NK-92 treated with Interleukin-12 subunit alpha and Interleukin-12 subunit beta, amount 100 ng/mL, for 24 hours (cell line): ENCODE measurements around the gene COL2A1.

Source experiments
- DNase-seq: peaks from one replicate; lab custom pipeline; 2025; lab: John Stamatoyannopoulos, UW

Gene COL2A1

DNA sequence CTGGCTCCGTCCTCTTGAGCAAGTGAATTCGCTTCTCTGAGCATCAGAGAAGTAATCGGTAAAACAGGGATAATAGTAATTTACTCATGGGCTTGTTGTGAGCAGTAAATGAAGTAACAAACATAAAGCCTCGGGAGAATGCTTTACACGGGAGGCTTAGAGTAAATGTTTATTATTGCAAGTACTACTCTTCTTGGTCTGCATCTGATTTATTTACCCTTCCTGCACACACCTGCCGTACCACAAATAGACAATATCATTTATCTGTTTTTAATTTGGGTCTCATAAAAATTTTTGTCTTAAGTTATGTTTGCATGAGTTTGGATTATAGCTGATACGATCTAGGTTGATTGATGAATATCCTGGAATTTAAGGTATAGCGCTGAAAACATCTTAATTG is 7.8 kb upstream of the COL2A1 start:
- no peak for DNase-seq

DNA sequence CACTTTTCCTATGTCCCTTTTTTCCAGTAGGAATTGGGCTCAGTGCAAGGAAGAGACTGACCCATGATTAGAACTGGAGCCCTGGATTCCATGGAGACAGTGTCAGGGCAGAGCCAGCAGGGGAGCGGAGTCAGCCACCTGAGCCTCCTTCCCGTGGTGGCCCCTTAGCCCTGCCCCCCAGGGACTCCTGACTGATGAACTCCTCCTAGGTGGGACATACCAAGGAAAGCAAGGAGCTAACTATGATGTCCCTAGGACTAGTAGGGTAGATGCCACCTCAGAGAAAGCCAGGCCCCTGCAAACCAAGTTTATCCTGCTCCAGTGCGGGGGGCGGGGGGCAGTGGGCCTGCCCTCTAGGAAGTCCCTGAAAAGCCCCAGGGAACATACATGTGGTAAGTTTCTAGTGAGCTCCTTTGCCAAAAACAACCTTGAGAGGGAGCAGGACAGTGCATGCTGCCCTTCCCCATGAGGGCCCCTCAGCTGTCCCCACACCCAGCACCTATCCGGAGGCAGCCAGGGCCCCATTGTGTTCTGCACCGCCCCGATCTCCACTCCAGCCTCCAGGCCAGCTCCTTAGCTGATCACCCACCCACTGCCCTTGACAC is 6.2 kb upstream of the COL2A1 start:
- no peak for DNase-seq

DNA sequence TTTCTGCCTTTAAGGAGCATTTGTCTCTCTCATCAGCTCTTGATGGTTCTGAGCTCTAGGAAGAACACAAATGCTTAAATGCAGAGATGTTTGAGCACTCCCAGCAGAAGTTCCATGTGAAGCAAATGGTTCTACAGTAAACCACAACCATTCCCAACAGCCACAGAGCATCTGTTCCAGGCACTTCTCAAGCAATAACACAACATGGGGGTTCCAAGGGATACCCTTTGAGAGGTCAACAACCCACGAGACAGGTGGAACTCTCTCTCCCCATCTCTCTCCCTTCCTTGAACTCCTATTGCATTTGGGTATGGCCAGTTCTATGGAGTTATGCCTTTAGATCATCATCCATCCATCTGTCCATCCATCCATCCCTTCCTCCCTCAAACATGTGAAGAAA is 5.2 kb upstream of the COL2A1 start:
- no peak for DNase-seq

GRCh38 chr12:48008950-48009349 is 4.7 kb upstream of the COL2A1 start:
- DNase-seq: no peak

- no peak for DNase-seq
Measured at GRCh38 chr12:48008349-48008748, 4.1 kb upstream of the COL2A1 start.

DNA sequence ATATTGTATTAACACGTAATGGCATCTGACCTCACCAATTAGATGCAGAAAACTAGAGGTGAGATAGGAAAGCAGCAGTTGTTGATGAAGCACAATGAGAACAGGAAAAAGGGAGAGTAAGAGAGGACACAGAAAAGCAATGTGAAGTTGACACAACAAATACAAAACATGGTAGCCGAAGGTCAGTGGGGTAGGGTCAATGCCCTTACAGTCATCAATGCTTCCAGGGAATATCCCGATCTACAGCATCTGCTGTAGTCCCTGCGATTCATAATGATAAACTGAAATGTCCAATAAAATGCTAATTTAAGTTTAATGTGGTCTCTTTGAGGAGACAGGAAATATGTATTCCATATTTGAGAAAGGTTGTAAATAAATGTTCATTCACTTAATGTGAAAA is 2.9 kb upstream of the COL2A1 start:
- DNase-seq: no peak

DNA sequence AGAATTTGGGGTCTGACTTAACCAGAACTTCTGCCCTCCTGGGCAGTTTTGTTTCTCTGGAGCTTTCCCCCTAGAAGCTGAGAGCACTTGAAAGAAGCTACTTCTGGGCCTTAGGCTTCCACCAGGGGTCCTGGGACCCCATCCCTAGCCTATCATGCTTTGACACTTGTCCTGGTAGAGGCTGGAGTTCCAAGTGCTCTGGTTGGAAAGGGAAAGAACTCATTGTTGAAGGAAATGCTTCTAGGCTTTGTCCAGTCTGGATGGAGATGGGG is 1.4 kb upstream of the COL2A1 start:
- no peak for DNase-seq

- DNase-seq: no peak
Measured at GRCh38 chr12:48005001-48005749, 899 bp upstream of the COL2A1 start.

GRCh38 chr12:48003226-48004052 is 837 bp downstream of the COL2A1 start:
- DNase-seq: no peak

- DNase-seq: no peak
Measured at GRCh38 chr12:48002773-48003218, 1.5 kb downstream of the COL2A1 start.

GRCh38 chr12:48002414-48002730 is 1.9 kb downstream of the COL2A1 start:
- no peak for DNase-seq

- no peak for DNase-seq
Measured at GRCh38 chr12:48001505-48002413, 2.5 kb downstream of the COL2A1 start.

DNA sequence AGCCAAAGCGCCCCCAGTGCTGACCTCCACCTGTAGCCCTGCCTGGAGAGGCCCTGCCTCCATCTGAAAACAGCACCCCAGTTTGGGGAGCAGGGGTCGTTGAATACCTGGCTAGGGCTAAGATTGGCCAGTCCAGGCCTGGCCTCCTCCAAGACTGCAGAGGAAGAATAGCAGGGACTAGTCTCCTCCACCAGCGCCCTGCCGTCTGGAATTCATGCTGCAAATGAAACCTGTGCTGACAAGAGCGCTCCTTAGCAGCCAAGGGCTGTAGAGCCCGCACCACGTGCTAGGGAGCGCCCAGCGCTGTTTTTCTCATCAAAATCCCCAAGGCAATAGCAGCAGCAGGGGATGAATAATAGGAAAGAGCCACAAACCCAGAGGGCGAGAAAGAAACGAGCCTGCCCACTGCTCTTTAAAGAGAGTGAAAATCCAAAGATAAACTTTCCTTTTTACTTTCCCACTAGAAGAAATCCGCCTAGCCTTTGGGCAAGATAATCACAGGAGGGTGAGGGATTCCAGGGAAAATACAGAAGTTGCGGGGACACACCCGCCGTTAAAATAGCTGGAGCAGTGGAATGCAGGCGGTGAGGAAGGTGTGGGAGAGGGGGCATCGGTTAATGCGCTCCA is 3.3 kb downstream of the COL2A1 start:
- no peak for DNase-seq

DNA sequence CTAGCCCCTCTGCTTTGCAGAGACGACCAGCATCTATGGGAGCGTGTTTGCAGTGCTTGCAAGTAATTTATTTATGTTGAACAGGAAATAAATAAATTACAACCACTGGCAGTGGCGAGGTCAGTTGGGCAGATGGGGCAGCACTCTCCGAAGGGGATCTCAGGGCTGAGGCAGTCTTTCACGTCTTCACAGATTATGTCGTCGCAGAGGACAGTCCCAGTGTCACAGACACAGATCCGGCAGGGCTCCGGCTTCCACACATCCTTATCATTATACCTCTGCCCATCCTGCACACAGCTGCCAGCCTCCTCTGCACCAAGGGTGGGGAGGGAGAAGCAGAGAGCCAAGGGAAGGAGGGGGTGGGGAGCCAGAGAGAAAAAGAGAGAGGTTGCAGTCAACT is 4.5 kb downstream of the COL2A1 start:
- DNase-seq: no peak

- DNase-seq: no peak
Measured at GRCh38 chr12:47997321-47997720, 7.0 kb downstream of the COL2A1 start.

DNA sequence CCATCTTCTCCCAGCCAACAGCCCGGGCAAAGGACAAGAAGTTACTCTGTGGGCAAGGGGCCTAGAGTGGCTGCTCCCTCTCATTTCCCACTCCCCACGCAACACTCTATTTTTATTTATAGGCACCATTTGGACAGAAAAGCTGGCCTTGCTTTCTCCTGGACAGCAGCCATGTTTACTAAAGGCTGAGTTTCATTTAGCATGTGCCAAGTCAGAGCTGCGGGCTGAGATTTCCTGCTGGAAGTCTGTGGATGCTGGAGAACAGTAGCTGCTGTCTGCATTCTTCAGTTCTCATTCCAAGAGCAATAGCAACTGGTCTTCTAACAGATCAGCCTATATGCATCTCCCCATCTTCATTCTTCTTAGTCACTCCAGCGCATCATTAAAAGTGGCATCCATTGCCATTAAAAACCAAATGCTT is 8.3 kb downstream of the COL2A1 start:
- no peak for DNase-seq

DNA sequence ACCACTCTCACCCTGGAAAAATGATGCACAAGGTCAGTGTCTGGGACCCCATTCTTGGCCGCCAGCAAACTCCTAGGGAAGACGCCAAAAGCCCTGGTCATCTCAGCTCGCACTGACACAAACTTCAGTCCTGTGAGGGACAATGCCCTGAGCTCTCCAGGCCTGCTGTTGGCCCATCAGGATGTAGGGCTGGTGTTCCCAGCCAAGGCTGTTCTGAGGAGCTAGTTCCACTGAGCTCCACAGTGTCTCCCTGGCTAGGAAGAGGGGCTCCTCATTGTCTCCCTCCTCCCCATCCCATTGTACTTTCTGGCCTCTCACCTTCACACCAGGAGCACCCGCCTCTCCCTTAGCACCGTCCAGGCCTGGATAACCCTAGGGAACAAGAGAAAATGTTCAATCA is 10.8 kb downstream of the COL2A1 start:
- DNase-seq: no peak

DNA sequence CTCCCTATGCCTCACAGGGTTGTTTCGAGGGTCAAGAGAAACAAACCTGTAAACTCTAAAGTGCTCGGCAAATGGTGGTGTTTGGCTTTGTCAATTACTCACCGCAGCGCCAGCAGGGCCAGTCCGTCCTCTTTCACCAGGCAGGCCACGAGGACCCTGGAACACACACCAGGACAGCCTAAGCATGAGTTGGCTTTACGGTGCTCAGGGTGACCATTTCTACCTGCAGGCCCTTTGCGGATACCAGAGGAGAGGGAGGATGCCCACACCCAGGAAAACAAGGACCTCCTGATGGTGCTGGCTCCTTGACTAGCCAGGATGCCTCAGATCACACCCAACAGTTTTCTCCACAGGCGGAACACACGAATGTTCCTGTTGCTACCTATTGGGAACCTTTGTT is 11.5 kb downstream of the COL2A1 start:
- no peak for DNase-seq

GRCh38 chr12:47991106-47992061 is 12.9 kb downstream of the COL2A1 start:
- DNase-seq: no peak

DNA sequence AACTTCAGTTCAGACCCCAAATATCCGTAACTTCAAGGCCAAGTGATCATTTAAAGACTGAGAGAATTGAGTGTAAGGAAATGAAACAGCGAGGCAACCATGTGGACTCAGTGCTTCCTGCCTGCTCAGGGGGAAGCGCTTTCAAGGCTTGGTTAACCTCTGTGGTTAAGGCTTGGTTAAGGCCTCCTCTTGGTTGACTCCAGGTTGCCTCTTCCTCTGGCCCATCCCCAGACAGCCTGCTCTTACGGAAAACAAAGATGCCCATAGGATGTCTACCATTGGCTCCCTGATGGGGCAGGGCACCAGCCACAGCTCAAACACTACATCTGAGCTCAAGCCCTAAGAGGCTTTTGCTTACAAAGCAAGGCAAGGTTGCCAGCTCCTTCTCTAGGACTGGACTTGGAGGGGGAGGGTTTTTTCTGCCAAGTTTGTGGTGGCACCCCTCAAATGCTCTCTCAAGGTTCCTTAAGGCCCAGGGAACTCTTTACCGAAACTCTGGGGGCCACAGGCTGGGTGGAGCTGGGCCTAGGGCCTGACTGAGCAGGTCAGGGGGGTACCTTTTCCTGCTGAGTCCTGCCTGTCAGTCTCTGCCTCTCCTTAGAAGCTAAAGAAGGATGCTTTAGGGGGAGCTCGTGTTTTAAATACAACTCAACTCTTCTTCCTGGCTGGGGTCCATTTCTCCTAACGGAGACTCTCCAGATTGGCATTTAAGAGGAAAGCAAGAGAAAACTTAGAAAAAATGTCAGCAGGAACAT is 13.7 kb downstream of the COL2A1 start:
- DNase-seq: peak; percentile 21
